NT2/D1 (cell line): ENCODE data around the gene GPHN.
"Not testable (repeated sequence)": the region's sequence is repeated elsewhere in the genome, so short reads cannot be mapped to it uniquely, and the experiment has no call there.

Source experiments
- DNase-seq: peaks from one replicate; pipeline ENCODE4 v3.0.0-alpha.2; 2011; ENCODE audit warnings: low read depth, low spot score
- H3K27me3 ChIP-seq: 2 replicates; pipeline ENCODE4 v1.6.0; 2011; ENCODE audit warnings: mild to moderate bottlenecking; ENCODE audit not compliant: insufficient read length, insufficient read depth
- H3K36me3 ChIP-seq: 2 replicates; pipeline ENCODE4 v1.6.1; 2011; ENCODE audit warnings: mild to moderate bottlenecking, low read length, mixed read lengths; ENCODE audit not compliant: insufficient read depth, insufficient read length
- H3K4me1 ChIP-seq: 2 replicates; pipeline ENCODE4 v1.5.1; 2011; ENCODE audit not compliant: insufficient read depth, insufficient read length
- H3K4me3 ChIP-seq: 2 replicates; pipeline ENCODE4 v1.5.1; 2011; ENCODE audit warnings: low read depth; ENCODE audit not compliant: insufficient read length
- H3K9ac ChIP-seq: 2 replicates; pipeline ENCODE4 v1.6.0; 2011; ENCODE audit warnings: low read depth; ENCODE audit not compliant: insufficient read length
- H3K9me3 ChIP-seq: 2 replicates; pipeline ENCODE4 v1.5.1; 2011; ENCODE audit warnings: mild to moderate bottlenecking, low read length; ENCODE audit not compliant: insufficient read depth
- SUZ12 ChIP-seq: IDR thresholded peaks from 2 replicates; pipeline ENCODE4 v1.6.1; 2011; ENCODE audit not compliant: insufficient read length, insufficient read depth; ENCODE audit errors: extremely low read depth
- YY1 ChIP-seq: IDR thresholded peaks from 2 replicates; pipeline ENCODE4 v1.6.1; 2011; ENCODE audit not compliant: insufficient read length, insufficient read depth
- ZNF274 ChIP-seq: IDR thresholded peaks from 2 replicates; pipeline ENCODE4 v1.6.1; 2011; ENCODE audit warnings: mild to moderate bottlenecking, low read depth, low read length

The GPHN gene

DNA sequence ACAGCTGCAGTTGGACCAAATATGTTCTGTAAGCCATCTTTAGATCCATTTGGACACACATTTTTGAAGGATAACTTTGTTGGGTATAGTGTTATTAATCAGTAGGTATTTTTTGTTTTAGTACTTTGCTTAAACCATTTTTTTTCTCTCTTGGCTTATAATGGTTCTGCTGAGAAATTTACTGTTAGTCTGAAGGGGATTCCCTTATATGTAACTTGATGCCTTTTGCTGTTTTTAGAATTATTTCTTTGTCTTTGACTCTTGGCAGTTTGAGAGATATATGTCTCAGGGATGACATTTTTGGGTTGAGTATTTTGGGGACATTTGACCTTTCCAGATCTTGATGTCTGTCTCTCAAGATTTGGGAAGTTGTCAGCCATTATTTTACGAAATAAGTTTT lies 169.8 kb downstream of the GPHN start:
- Histone ChIP-seq H3K36me3 (no peaks in the 10 kb centered on the region), H3K4me1 (no peaks in the 10 kb centered on the region), H3K9ac (no peak overlapping the region), H3K27me3 (no peaks in the 10 kb centered on the region), H3K9me3 (no peaks in the 10 kb centered on the region), H3K4me3 (no peak overlapping the region)
- TF ChIP-seq SUZ12: no peak
- TF ChIP-seq ZNF274: no peak
- no peak for TF ChIP-seq YY1
- no peak for DNase-seq

DNA sequence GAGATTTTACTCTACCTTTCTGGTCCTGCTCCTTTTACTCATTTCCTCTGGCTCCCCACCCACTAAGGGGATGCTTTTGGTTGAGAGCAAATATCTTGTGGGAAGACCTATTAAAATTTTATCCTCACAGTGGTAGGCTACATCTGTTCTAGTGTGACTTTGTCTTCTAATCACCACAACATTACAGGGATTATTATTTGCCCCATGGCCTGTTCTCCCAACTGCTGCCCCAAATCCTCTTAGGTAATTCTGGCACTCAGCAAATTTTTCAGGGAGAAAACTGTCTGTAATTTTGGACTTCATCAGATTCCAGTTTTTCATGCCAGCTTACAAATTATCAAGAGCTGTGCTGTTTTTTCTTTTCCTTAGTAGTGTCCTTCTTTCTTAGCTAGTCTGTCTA lies 172.3 kb downstream of the GPHN start:
- Histone ChIP-seq H3K9me3 (no peaks in the 10 kb centered on the region), H3K4me1 (no peaks in the 10 kb centered on the region), H3K27me3 (no peaks in the 10 kb centered on the region), H3K9ac (no peak overlapping the region), H3K36me3 (no peaks in the 10 kb centered on the region), H3K4me3 (no peak overlapping the region)
- no peak for TF ChIP-seq YY1
- TF ChIP-seq SUZ12: no peak
- no peak for TF ChIP-seq ZNF274
- no peak for DNase-seq

DNA sequence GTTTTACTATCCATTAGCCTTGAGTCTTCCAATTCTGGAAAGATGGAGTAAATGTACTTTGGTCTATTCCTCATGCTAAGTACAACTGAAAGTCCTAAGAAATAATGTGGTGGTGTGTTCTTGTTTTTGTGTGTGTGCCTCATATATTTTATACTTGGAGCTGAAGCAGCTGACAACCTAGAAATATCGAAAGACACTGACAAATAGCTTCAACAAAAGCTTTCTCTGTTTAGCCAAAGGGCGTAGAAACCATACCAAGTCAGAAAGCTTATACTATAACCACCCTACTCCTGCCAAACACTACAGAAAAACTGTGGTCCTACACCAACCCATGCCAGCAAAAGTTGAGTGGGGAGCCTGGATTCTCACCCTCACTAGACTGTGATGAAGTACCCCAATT lies 188.4 kb downstream of the GPHN start:
- Histone ChIP-seq H3K27me3 (no peaks in the 10 kb centered on the region), H3K4me1 (no peaks in the 10 kb centered on the region), H3K9ac (no peak overlapping the region), H3K9me3 (no peaks in the 10 kb centered on the region), H3K36me3 (no peaks in the 10 kb centered on the region), H3K4me3 (no peak overlapping the region)
- TF ChIP-seq ZNF274 (no peak), YY1 (no peak), SUZ12 (no peak)
- no peak for DNase-seq

DNA sequence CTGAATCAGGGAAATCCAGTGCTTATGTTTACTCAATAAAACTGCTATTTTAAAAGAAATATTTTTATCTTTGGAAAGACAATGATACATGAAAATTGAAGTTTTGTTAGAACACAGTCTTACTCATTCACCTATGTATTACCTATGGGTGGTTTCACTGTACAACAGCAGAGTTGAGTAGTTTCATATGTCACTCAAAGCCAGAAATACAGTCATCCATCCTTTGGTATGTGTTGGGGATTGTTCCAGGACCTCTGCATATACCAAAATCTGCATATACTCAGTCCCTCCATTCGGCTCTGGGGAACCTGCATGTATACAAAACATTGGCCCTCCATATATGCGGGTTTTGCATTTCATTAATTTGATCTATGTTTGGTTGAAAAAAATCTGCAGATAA lies 190.6 kb downstream of the GPHN start:
- H3K27me3 ChIP-seq: no peaks in the 10 kb centered on the region
- TF ChIP-seq SUZ12: no peak
- H3K36me3 ChIP-seq: no peaks in the 10 kb centered on the region
- H3K9me3 ChIP-seq: no peaks in the 10 kb centered on the region
- DNase-seq: no peak
- no peak overlapping the region for H3K9ac ChIP-seq
- H3K4me1 ChIP-seq: no peaks in the 10 kb centered on the region
- no peak overlapping the region for H3K4me3 ChIP-seq

DNA sequence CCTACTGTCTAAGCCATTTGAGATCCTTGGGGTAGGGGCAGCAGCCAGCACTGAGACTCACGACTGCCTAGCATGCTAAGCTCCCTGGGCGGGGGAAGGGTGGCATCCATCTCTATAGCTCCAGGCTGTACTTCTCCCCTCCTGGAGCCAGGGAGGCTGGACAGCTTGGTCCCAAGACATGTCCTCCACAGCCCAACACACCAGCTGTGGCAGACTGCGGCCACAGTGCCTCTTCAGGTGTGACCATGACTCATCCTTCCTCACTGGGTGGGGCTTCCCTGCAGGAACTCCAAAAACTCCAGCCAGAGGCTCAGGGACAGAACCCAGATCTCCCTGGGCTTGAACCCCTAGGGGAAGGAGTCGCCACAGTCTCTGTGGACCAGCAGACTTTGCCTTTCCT lies 193.9 kb downstream of the GPHN start:
- no peak for DNase-seq
- H3K4me1 ChIP-seq: no peaks in the 10 kb centered on the region

DNA sequence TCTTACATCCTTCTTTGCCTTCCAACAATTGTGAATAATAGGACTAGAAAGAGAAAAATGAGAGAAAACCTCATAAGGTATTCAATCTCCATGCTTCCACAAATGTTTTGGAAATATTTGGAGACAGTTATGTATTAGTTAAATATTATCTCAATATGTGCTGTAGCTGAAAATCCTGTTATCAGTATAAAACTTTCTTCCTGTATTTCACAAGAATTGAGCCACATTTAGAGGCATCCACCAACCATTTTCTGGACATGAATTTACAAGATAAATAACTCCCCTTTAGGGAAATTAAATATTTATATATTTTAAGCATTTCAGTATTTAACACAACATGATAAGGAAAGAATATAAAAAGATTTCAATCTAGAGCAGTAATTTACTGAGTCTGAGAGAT lies 200.3 kb downstream of the GPHN start:
- DNase-seq: no peak
- Histone ChIP-seq H3K36me3 (no peaks in the 10 kb centered on the region), H3K27me3 (no peaks in the 10 kb centered on the region), H3K9ac (no peak overlapping the region), H3K9me3 (no peaks in the 10 kb centered on the region), H3K4me1 (no peaks in the 10 kb centered on the region), H3K4me3 (no peak overlapping the region)
- TF ChIP-seq SUZ12 (no peak), ZNF274 (no peak), YY1 (no peak)

More for the DNA sequence above, 193.9 kb downstream of the GPHN start:
- H3K36me3 ChIP-seq: no peaks in the 10 kb centered on the region
- no peak for TF ChIP-seq ZNF274
- TF ChIP-seq SUZ12: no peak
- no peak for TF ChIP-seq YY1
- H3K9me3 ChIP-seq: no peaks in the 10 kb centered on the region
- no peak overlapping the region for H3K9ac ChIP-seq
- H3K4me3 ChIP-seq: no peak overlapping the region
- H3K27me3 ChIP-seq: no peaks in the 10 kb centered on the region

DNA sequence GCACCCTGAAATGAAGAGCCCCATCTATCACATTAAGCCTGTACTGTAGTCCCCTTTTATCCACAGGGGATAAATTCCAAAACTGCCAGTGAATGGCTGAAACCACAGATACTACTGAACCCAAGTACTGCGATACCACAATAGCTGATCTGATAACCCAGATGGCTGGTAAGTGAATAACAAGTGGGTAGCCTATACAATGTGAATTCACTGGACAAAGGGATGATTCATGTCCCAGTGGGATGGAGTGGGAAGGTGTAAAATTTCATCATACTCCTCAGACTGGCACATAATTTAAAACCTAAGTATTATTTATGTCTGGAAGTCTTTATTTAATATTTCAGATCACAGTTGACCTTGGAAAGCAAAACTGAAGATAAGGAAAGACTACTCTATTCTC lies 201.3 kb downstream of the GPHN start:
- H3K36me3 ChIP-seq: no peaks in the 10 kb centered on the region
- no peaks in the 10 kb centered on the region for H3K9me3 ChIP-seq
- TF ChIP-seq YY1 (no peak), SUZ12 (no peak), ZNF274 (no peak)
- no peak for DNase-seq
- H3K9ac ChIP-seq: no peak overlapping the region
- H3K27me3 ChIP-seq: no peaks in the 10 kb centered on the region
- no peak overlapping the region for H3K4me3 ChIP-seq
- no peaks in the 10 kb centered on the region for H3K4me1 ChIP-seq

DNA sequence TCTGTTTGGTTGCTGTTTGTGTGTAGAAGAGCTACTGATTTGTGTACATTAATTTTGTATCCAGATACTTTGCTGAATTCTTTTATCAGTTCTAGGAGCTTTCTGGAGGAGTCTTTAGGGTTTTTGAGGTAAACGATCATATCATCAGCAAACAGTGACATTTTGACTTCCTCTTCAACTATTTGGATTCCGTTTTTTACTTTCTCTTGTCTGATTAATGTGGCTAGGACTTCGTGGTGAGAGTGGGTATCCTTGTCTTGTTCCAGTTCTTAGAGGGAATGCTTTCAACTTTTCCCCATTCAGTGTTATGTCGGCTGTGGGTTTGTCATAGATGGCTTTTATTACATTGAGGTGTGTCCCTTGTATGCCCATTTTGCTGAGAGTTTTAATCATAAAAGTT lies 206.3 kb downstream of the GPHN start:
- not testable (repeated sequence) for H3K4me1 ChIP-seq, H3K9ac ChIP-seq, H3K36me3 ChIP-seq, H3K27me3 ChIP-seq, H3K4me3 ChIP-seq, H3K9me3 ChIP-seq, DNase-seq

DNA sequence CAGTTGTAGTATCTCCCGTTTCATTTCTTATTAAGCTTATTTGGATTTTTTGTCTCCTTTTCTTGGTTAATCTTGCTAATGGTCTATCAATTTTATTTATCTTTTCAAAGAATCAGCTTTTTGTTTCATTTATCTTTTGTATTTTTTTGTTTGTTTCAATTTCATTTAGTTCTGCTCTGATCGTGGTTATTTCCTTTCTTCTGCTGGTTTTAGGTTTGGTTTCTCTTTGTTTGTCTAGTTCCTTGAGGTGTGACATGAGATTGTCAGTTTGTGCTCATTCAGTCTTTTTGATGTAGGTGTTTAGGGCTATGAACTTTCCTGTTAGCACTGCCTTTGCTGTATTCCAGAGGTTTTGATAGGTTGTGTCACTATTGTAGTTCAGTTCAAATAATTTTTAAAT lies 207.4 kb downstream of the GPHN start:
- H3K4me1 ChIP-seq, H3K9me3 ChIP-seq, H3K4me3 ChIP-seq, H3K27me3 ChIP-seq, H3K9ac ChIP-seq, H3K36me3 ChIP-seq, DNase-seq: not testable (repeated sequence)
